WTC11 (cell line): ENCODE data around the gene KRTAP20-4. TPM values are rescaled to one million over a fixed set of nuclear protein-coding genes. Genes with fewer than 3 reads are reported as not detected.

Experiments used
- ATAC-seq: fragments of 200-7000 bp; cut with Tn5 transposase; 2 replicates; pipeline ENCODE4 v1.10.0; 2021; ENCODE audit warnings: mild to moderate bottlenecking, moderate library complexity
- CTCF ChIA-PET: fragments of 300-600 bp; sonication (Branson Sonifier 250); formaldehyde crosslinking; loops from one replicate; lab custom pipeline; 2021; ENCODE audit warnings: antibody characterized with exemption; lab: Charles Lee
- POLR2A ChIA-PET: fragments of 350-600 bp; sonication (Branson Sonifier 250); formaldehyde crosslinking; loops from one replicate; lab custom pipeline; 2021; ENCODE audit warnings: antibody characterized with exemption; lab: Charles Lee
- DNase-seq: peaks from one replicate; pipeline ENCODE4 v3.0.0; 2021; ENCODE audit warnings: low spot score
- H3K27ac Mint-ChIP-seq: 2 replicates; pipeline ENCODE4 v1.8.0; 2021; ENCODE audit warnings: mixed read lengths
- H3K27me3 Mint-ChIP-seq: 2 replicates; pipeline ENCODE4 v1.8.0; 2021; ENCODE audit warnings: low read depth, mild to moderate bottlenecking, moderate library complexity, mixed read lengths
- H3K36me3 Mint-ChIP-seq: 2 replicates; pipeline ENCODE4 v1.8.0; 2021; ENCODE audit warnings: mixed read lengths
- H3K4me1 Mint-ChIP-seq: 2 replicates; pipeline ENCODE4 v1.8.0; 2022; ENCODE audit warnings: mixed read lengths
- H3K4me3 Mint-ChIP-seq: 2 replicates; pipeline ENCODE4 v1.8.0; 2021; ENCODE audit warnings: mild to moderate bottlenecking, moderate library complexity, mixed read lengths
- H3K9me3 Mint-ChIP-seq: 2 replicates; pipeline ENCODE4 v1.8.0; 2021; ENCODE audit warnings: mixed read lengths
- CBFB ChIP-seq: sonication (generic); formaldehyde crosslinking; IDR thresholded peaks from 2 replicates; pipeline ENCODE4 v1.8.1; 2022; ENCODE audit warnings: mild to moderate bottlenecking, low read depth, missing genetic modification reagents
- CREB1 ChIP-seq: sonication (generic); formaldehyde crosslinking; IDR thresholded peaks from 2 replicates; pipeline ENCODE4 v1.8.0; 2023; ENCODE audit warnings: mild to moderate bottlenecking, missing genetic modification reagents
- CREM ChIP-seq: sonication (generic); formaldehyde crosslinking; IDR thresholded peaks from 2 replicates; pipeline ENCODE4 v1.8.1; 2022; ENCODE audit warnings: mild to moderate bottlenecking, missing genetic modification reagents, moderate library complexity
- E2F1 ChIP-seq: sonication (generic); formaldehyde crosslinking; IDR thresholded peaks from 2 replicates; pipeline ENCODE4 v1.8.0; 2022; ENCODE audit warnings: mild to moderate bottlenecking, missing genetic modification reagents
- E2F4 ChIP-seq: sonication (generic); formaldehyde crosslinking; IDR thresholded peaks from 2 replicates; pipeline ENCODE4 v1.8.1; 2022; ENCODE audit warnings: low read depth, mild to moderate bottlenecking, moderate library complexity, missing genetic modification reagents, borderline replicate concordance
- ERG ChIP-seq: fragments of 250-450 bp; sonication (Bioruptor Pico); IDR thresholded peaks from 2 replicates; pipeline ENCODE4 v1.8.0; 2021; ENCODE audit warnings: mild to moderate bottlenecking
- ESRRA ChIP-seq: sonication (generic); formaldehyde crosslinking; IDR thresholded peaks from 2 replicates; pipeline ENCODE4 v1.8.1; 2022; ENCODE audit warnings: mild to moderate bottlenecking, missing genetic modification reagents, borderline replicate concordance
- FOXP1 ChIP-seq: sonication (generic); formaldehyde crosslinking; IDR thresholded peaks from 2 replicates; pipeline ENCODE4 v1.8.0; 2022; ENCODE audit warnings: missing genetic modification reagents, mild to moderate bottlenecking, moderate library complexity, borderline replicate concordance
- JAZF1 ChIP-seq: fragments of 250-450 bp; sonication (Bioruptor Pico); IDR thresholded peaks from 2 replicates; pipeline ENCODE4 v1.9.0; 2021; ENCODE audit warnings: moderate library complexity, mild to moderate bottlenecking, inconsistent platforms
- NFATC4 ChIP-seq: fragments of 250-450 bp; sonication (Bioruptor Pico); IDR thresholded peaks from 2 replicates; pipeline ENCODE4 v1.9.0; 2021; ENCODE audit warnings: mild to moderate bottlenecking
- OVOL2 ChIP-seq: fragments of 250-450 bp; sonication (Bioruptor Pico); IDR thresholded peaks from 2 replicates; pipeline ENCODE4 v1.9.0; 2021; ENCODE audit warnings: mild to moderate bottlenecking, borderline replicate concordance
- PREB ChIP-seq: sonication (generic); formaldehyde crosslinking; IDR thresholded peaks from 2 replicates; pipeline ENCODE4 v1.8.1; 2022; ENCODE audit warnings: mild to moderate bottlenecking, missing genetic modification reagents, moderate library complexity, borderline replicate concordance
- SMAD3 ChIP-seq: sonication (generic); formaldehyde crosslinking; IDR thresholded peaks from 2 replicates; pipeline ENCODE4 v1.8.0; 2022; ENCODE audit warnings: missing genetic modification reagents, mild to moderate bottlenecking, borderline replicate concordance
- TEAD1 ChIP-seq: sonication (generic); formaldehyde crosslinking; IDR thresholded peaks from 2 replicates; pipeline ENCODE4 v1.8.0; 2022; ENCODE audit warnings: mild to moderate bottlenecking, missing genetic modification reagents
- USF1 ChIP-seq: sonication (generic); formaldehyde crosslinking; IDR thresholded peaks from 2 replicates; pipeline ENCODE4 v1.8.0; 2022; ENCODE audit warnings: mild to moderate bottlenecking, missing genetic modification reagents
- ZNF281 ChIP-seq: sonication (generic); formaldehyde crosslinking; IDR thresholded peaks from 2 replicates; pipeline ENCODE4 v1.8.0; 2023; ENCODE audit warnings: mild to moderate bottlenecking, missing genetic modification reagents
- ZNF396 ChIP-seq: fragments of 250-450 bp; sonication (Bioruptor Pico); IDR thresholded peaks from 2 replicates; pipeline ENCODE4 v1.8.0; 2021; ENCODE audit warnings: mild to moderate bottlenecking, moderate library complexity, borderline replicate concordance
- ZNF416 ChIP-seq: fragments of 250-450 bp; sonication (Bioruptor Pico); IDR thresholded peaks from 2 replicates; pipeline ENCODE4 v1.9.0; 2021; ENCODE audit warnings: mild to moderate bottlenecking, inconsistent platforms
- ZNF671 ChIP-seq: fragments of 250-450 bp; sonication (Bioruptor Pico); IDR thresholded peaks from 2 replicates; pipeline ENCODE4 v1.8.0; 2021; ENCODE audit warnings: mild to moderate bottlenecking
- ZSCAN18 ChIP-seq: fragments of 250-450 bp; sonication (Bioruptor Pico); IDR thresholded peaks from 2 replicates; pipeline ENCODE4 v2.1.2; 2022; ENCODE audit warnings: mild to moderate bottlenecking, moderate library complexity
- total RNA-seq: library from RNA; stranded (reverse); gene quantifications from 3 replicates; pipeline ENCODE4 v1.2.3, GENCODE V29; 2021

The KRTAP20-4 gene
- total RNA-seq, 1 experiment from 2014 or later: not detected

- TF ChIP-seq ZNF281 (no peak), ZNF416 (CRISPR knock-in tag) (no peak), E2F4 (CRISPR knock-in tag) (no peak), CREM (no peak), FOXP1 (CRISPR knock-in tag) (no peak), USF1 (CRISPR knock-in tag) (no peak), OVOL2 (CRISPR knock-in tag) (no peak), JAZF1 (CRISPR knock-in tag) (no peak), CREB1 (CRISPR knock-in tag) (no peak), E2F1 (CRISPR knock-in tag) (no peak), ZSCAN18 (no peak), ZNF671 (CRISPR knock-in tag) (no peak)
- TF ChIP-seq, all 79 proteins: peak for 0
These were observed 21.6 kb upstream of the KRTAP20-4 start, which contains the start of gene KRTAP6-2 (continued) for GRCh38 chr21:30598802-30599201.

- ChIA-PET CTCF (no interaction called here), POLR2A (no interaction called here)
- DNase-seq (no peak), ATAC-seq (no peak)
- Mint-ChIP-seq H3K9me3 (no peaks in the 10 kb centered on the region), H3K4me1 (no peaks in the 10 kb centered on the region), H3K27me3 (no peaks in the 10 kb centered on the region), H3K36me3 (no peaks in the 10 kb centered on the region), H3K27ac (no peak within 1 kb of the TSS), H3K4me3 (no peak within 1 kb of the TSS)
- TF ChIP-seq ZNF396 (CRISPR knock-in tag) (no peak), ZNF416 (CRISPR knock-in tag) (no peak), NFATC4 (CRISPR knock-in tag) (no peak), CBFB (CRISPR knock-in tag) (no peak), SMAD3 (CRISPR knock-in tag) (no peak), TEAD1 (CRISPR knock-in tag) (no peak), USF1 (CRISPR knock-in tag) (no peak), ZNF281 (no peak), E2F4 (CRISPR knock-in tag) (no peak), ESRRA (CRISPR knock-in tag) (no peak), PREB (no peak), ERG (CRISPR knock-in tag) (no peak)
These were observed 19.6 kb upstream of the KRTAP20-4 start, which contains the start of gene KRTAP22-1 for GRCh38 chr21:30600787-30601186. Gene KRTAP22-1 (plus strand): TSS chr21:30601087.
